ENCODE data around the gene ADAM10. TPM values are rescaled to one million over a fixed set of nuclear protein-coding genes. Genes with fewer than 3 reads are reported as not detected.

The ADAM10 gene
- total and polyA plus RNA-seq, 2 of the 4 experiments (the other 2 are of a cell fraction) = 110 to 185 TPM

- H3K4me1 ChIP-seq (ENCODE audit: control insufficient read depth, insufficient read depth, low read length) = peaks cover 11% of the 10 kb centered on the region
- no peak overlapping the region; the same call in 1 of the 2 replicates for H4K5ac ChIP-seq (ENCODE audit: low read depth, low read length)
- no peak overlapping the region for H2BK120ac ChIP-seq (ENCODE audit: low read depth, low read length)
- H3K9ac ChIP-seq (ENCODE audit: low read depth, low read length) = no peak overlapping the region
- no peak overlapping the region for H4K91ac ChIP-seq (ENCODE audit: insufficient read depth, low read depth, low read length)
- H4K20me1 ChIP-seq (ENCODE audit: insufficient read depth, low read length) = peaks cover 82% of the 10 kb centered on the region
- H3K14ac ChIP-seq (replicated peaks; ENCODE audit: low read depth, low read length) = peak overlapping the region; percentile 20; the same call in 1 of the 2 replicates
- intact Hi-C loops (cut with micrococcal nuclease) (no loop called here), in situ Hi-C loops (cut with MboI; ENCODE audit: low sequenced_read_pairs) (no loop called here), dilution Hi-C loops (cut with HindIII; ENCODE audit: low sequenced_read_pairs, unreplicated experiment) (no loop called here)
- POLR2A ChIA-PET (ENCODE audit: unreplicated experiment) = no interaction called here
- H3K56ac ChIP-seq (ENCODE audit: extremely low read depth, insufficient read depth, low read length) = no peak overlapping the region
- no CpG with 5 or more reads among the region's 8 CpGs for whole genome bisulfite sequencing, 2 experiments (ENCODE audit: extremely low coverage in 2 of 2, insufficient read length in 1 of 2)
- peaks cover 17% of the 10 kb centered on the region for H3K9me1 ChIP-seq (ENCODE audit: insufficient read depth, low read length)
- H3K79me1 ChIP-seq (ENCODE audit: low read depth in 1 of 2, low read length in 2 of 2) = peaks cover 0 to 72% of the 10 kb centered on the region in 2 experiments; a peak in 2 of 4 replicates
- H4K8ac ChIP-seq (ENCODE audit: low read depth in 2 of 2, low read length in 2 of 2) = peak overlapping the region in 1 of 2 experiments; percentile 20; a peak in 1 of 4 replicates
- peak; percentile 92 for ATAC-seq (ENCODE audit: low read depth)
- CTCF ChIA-PET = no interaction called here
- no TSS peak for BruUV-seq (replicated peaks)
- H3K4me2 ChIP-seq (ENCODE audit: low read depth, low read length) = peak overlapping the region; percentile 91
- peak overlapping the region; percentile 74 for H3K27ac ChIP-seq (ENCODE audit: insufficient read depth, low read length)
- no peak overlapping the region for H2AFZ ChIP-seq (replicated peaks; ENCODE audit: low read length, poor library complexity)
- H3K4ac ChIP-seq (ENCODE audit: low read depth, low read length) = no peak overlapping the region
- H3K9me3 ChIP-seq (ENCODE audit: control insufficient read depth, insufficient read depth, low read length) = no peaks in the 10 kb centered on the region
- H3K27me3 ChIP-seq (ENCODE audit: control insufficient read depth, insufficient read depth, low read length) = no peaks in the 10 kb centered on the region
- peak overlapping the region; percentile 1; the same call in 1 of the 2 replicates for H3K4me3 ChIP-seq (ENCODE audit: insufficient read depth, low read depth, low read length)
- no peaks in the 10 kb centered on the region for H3K36me3 ChIP-seq (ENCODE audit: control insufficient read depth, insufficient read depth, low read length)
- no peak overlapping the region for H2AK5ac ChIP-seq (ENCODE audit: low read depth, low read length)
- peak; percentile 92 for DNase-seq
- H3K23ac ChIP-seq (ENCODE audit: low read depth, low read length) = peak overlapping the region; percentile 11; the same call in 1 of the 2 replicates
- H2BK5ac ChIP-seq (ENCODE audit: low read depth, low read length, poor library complexity, severe bottlenecking) = peak overlapping the region; percentile 83
- peak overlapping the region; percentile 27; the same call in 1 of the 2 replicates for H3K18ac ChIP-seq (ENCODE audit: low read depth, low read length)
- no peak overlapping the region; the same call in 1 of the 2 replicates for H2BK20ac ChIP-seq (ENCODE audit: low read depth, low read length)
- no peak overlapping the region for H2AK9ac ChIP-seq (replicated peaks; ENCODE audit: low read depth, low read length, poor library complexity)
- no peak overlapping the region; the same call in 2 of the 3 replicates for H2BK15ac ChIP-seq (ENCODE audit: low read depth, low read length)
- TF ChIP-seq CTCF (conservative IDR thresholded peaks at IDR 0.05; ENCODE audit: low read depth, low read length) (no peak), POLR2A (IDR thresholded peaks at IDR 0.05; ENCODE audit: low read depth, low read length) (no peak), CEBPB (IDR thresholded peaks at IDR 0.05; ENCODE audit: low read depth, low read length) (no peak), RFX5 (IDR thresholded peaks at IDR 0.05; ENCODE audit: low read depth, low read length) (no peak), BHLHE40 (IDR thresholded peaks at IDR 0.05; ENCODE audit: low read depth, low read length) (peak; percentile 15; the same call in 1 of the 2 replicates), SMC3 (IDR thresholded peaks at IDR 0.05; ENCODE audit: low read depth, low read length) (no peak), MAZ (IDR thresholded peaks at IDR 0.05; ENCODE audit: borderline replicate concordance, low read depth, low read length) (0 out of 2 replicates have a peak, but pooled peaks have one; percentile 18), FOS (IDR thresholded peaks at IDR 0.05; ENCODE audit: low read depth, low read length) (no peak), NFE2L2 (IDR thresholded peaks at IDR 0.05; ENCODE audit: low read depth, low read length) (0 out of 2 replicates have a peak, but pooled peaks have one; percentile 4), USF2 (IDR thresholded peaks at IDR 0.05; ENCODE audit: low read depth, low read length) (no peak), MAFK (IDR thresholded peaks at IDR 0.05; ENCODE audit: low read depth, low read length) (peak; percentile 45; the same call in 1 of the 2 replicates), RAD21 (IDR thresholded peaks at IDR 0.05; ENCODE audit: low read length) (no peak), MXI1 (IDR thresholded peaks at IDR 0.05; ENCODE audit: borderline replicate concordance, low read depth, low read length) (no peak)
- TF ChIP-seq, protein P1, sequence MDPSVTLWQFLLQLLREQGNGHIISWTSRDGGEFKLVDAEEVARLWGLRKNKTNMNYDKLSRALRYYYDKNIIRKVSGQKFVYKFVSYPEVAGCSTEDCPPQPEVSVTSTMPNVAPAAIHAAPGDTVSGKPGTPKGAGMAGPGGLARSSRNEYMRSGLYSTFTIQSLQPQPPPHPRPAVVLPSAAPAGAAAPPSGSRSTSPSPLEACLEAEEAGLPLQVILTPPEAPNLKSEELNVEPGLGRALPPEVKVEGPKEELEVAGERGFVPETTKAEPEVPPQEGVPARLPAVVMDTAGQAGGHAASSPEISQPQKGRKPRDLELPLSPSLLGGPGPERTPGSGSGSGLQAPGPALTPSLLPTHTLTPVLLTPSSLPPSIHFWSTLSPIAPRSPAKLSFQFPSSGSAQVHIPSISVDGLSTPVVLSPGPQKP (IDR thresholded peaks at IDR 0.05; ENCODE audit: borderline replicate concordance, low read depth, low read length) = no peak
Measured at GRCh38 chr15:58742022-58742813, 7.3 kb downstream of the ADAM10 start.
